Measurements from ENCODE around the gene CD300LD.
"Not testable (repeated sequence)": the region's sequence is repeated elsewhere in the genome, so short reads cannot be mapped to it uniquely, and the experiment has no call there.

CD300LD gene

DNA sequence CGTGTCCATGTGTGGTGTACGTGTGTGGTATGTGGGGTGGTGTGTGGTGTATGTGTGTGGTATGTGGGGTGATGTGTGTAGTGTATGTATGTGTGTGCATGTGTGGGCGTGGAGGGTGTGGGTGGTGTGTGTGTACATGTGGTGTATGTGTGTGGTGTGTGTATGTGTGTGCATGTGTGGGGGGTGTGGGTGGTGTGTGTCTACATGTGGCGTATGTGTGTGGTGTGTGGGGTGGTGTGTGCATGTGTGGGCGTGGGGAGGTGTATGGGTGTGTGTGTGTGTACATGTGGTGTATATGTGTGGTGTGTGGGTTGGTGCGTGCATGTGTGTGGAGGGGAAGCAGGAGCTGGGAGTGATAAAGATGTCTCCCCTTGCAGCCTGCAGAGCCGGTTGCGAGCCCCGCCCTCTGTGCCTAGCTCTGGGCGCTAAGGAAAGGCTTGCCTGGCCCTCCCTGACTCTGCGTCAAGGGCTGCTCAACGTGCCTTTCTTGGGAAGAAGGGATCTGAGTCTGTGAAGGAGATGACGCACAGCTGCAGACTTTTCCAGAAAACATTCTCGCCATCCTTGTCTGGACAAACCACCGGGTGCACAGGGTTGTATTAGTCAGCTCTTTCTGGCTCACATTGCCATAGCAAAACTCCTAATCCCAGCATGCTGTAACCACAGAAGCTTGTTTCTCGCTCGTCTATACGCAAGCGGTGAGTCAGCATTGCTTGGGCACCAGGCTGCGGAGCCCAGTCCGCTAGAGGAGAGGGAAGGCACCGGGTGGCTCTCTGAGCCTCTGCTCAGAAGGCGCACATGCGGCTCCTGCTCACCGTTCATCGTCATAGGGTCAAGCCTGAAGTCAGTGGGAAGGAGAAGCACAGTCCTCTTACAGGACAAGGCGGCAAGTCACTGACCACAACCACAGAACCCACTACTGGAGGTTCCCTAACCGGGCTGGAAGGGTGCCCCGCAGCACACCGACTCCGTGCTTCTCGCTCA, 22.8 kb downstream of the CD300LD start:
- DNase-seq, result no peak

DNA sequence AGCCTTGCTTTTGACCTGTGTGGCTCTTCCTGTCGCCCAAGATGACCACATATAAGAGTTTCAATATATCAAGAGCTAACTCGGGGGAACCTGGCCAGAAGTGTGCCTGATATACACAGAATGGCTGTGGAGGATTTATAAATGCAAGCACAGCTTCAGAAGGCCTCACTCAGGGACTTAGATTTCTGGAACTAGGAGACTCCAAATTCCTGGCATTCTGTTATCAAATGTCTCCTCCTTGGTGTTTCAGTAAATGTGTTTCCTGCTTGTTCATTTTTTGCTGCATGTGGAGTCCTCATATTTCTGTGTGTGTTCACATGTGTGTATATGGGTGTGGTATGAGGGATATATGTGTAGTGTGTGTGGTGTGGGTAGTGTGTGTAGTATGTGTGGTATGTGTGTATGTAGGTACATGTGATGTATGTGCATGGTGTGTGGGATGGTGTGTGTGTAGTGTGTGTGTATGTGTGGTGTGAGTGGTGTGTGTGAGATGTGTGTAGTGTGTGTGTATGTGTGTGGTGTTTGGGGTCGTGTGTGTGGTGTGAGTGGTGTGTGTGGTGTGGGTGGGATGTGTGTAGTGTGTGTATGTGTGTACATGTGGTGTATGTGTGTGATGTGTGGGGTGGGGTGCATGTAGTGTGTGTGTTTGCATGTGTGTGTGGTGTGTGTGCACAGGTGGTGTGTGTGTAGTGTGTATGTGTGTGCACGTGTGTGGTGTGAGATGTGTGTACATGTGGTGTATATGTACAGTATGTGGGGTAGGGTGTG, 23.8 kb downstream of the CD300LD start:
- no peak for DNase-seq

DNA sequence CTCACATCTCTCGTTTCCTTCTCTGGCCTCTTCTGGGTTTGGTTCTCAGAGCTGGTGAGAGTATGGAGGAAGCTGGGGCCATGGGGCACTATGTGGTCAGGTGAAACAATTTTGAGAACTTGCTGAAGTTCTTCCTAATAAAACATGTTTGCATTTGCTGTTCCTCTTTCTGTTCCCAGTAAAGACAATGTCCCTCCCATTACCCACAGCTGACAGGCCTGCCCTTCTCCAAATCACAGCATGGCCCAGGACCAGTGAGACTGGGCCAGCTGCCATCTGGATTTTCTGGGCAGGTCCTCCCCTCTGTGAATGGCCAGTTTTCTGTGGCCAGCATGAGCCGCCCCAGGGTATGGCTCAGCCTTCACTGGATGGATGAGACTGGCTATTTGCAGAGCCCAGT, 24.7 kb downstream of the CD300LD start, which contains the start of gene CD300H:
TSS of gene CD300H (minus strand) at position 113 of the 400 bp plus-strand sequence.
- no peak for DNase-seq

DNA sequence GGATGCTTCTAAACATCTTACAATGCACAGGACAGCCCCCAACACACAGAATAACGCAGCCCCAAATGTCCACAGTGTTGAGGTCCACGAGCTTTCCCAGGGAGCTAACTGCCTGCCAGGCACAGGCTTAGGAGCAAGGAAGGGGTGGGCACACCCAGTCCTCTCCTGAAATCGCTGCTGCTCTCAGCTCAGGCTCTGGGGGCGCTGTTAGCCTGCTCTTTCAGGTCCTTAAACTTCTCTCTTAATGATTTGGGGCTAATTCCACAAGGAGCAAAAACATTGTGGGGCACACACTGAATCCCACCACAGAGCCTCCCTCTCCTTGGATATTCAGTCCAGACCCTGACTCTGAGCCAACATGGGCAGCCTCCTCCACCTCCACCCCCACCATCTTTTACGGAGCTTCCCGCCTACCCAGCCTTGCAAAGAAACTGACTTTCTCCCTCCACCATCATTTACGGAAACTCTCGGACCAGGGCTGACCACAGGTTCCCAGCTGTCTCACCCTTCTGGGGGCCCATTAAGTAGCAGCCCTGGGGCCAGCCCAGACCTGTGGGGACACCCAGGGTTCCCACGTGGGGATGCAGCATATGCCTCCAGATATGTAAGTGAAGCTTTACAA, 25.8 kb downstream of the CD300LD start:
- DNase-seq, result peak; percentile 21

DNA sequence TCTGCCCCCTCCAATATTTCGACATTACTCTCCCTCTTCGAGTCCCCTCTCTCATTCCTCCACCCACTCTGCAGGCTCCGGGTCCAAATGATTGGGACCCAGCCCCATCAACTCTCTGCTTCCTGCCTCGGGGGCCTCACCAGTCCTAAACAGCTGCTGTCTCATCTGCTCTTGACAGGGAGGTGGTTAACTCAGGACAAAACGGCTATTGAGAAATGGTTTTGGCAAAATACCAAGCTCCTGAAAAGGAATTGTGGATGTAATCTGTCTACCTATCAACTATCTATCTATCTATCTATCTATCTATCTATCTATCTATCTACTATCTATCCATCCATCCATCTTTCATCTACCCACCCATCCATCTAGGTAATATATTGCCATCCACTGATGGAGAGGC, 27.0 kb downstream of the CD300LD start:
- peak; percentile 7 for DNase-seq

GRCh38 chr17:74563358-74563757, 28.7 kb downstream of the CD300LD start:
- no peak for DNase-seq

DNA sequence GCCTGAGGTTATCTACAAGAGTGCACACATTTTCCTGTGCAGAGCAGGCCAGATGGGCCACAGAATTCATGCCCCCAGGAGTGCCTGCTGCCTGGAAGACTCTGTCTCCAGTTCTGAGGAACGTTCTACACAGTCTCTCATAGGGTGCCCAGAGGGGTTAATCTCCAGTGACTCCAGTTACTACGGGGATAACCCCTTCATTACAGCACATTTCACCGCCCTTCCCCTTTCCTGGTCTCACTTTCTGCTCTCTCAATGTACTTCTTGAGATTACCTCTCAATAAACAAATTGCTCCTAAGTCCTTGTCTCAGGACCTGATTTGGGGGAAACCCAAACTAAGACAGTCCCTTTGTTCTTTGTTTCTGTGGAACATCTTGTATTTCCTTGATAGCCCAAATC, 30.5 kb downstream of the CD300LD start:
- DNase-seq, result no peak

- DNase-seq, result no peak
Measured at GRCh38 chr17:74558882-74559519, 33.1 kb downstream of the CD300LD start.

GRCh38 chr17:74558402-74558801, 33.7 kb downstream of the CD300LD start:
- DNase-seq, result not testable (repeated sequence)

GRCh38 chr17:74555427-74555940, 36.6 kb downstream of the CD300LD start:
- DNase-seq, result no peak

DNA sequence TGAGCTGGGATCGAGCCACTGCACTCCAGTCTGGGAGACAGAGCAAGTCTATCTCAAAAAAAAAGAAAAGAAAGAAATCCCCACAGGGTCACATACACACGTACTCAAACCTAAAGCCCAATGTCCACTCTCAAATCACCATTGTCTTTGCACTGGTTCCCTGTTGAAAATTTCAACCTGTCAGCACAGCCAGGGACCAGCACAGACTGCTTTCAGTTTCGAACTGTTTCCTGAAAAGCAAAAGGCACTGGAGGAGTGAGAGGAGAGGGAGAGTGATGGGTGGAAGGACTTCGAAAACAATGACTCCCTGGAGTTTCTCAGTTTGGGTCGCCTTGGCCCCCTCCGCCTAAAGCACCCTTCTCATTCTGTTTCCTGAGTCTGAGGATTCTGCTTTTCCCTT, 37.2 kb downstream of the CD300LD start:
- DNase-seq, result no peak

GRCh38 chr17:74552037-74552436, 40.0 kb downstream of the CD300LD start:
- no peak for DNase-seq

- DNase-seq, result no peak
Measured at GRCh38 chr17:74550602-74551001, 41.5 kb downstream of the CD300LD start.

GRCh38 chr17:74549343-74549742, 42.7 kb downstream of the CD300LD start:
- no peak for DNase-seq

- no peak for DNase-seq
Measured at GRCh38 chr17:74547736-74548135, 44.3 kb downstream of the CD300LD start.

DNA sequence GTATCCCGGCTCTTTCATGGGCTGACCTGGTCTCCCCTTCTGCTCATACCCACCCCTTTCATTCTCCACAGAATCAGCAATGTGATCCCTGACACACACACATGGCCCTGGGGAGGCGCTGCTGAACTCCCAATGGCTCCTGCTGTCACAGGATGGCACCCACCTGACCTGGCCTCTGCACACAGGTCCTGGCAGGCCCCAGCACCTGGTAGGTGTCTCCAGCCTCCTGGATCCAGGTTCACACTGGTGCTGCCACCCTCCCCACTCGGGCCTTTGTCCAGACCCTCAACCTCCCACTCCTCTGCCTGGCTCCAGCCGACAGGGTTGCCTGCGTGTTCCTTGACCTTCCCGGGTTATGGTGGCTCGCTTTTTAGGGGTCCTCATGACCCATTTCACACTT, 44.8 kb downstream of the CD300LD start:
- no peak for DNase-seq

DNA sequence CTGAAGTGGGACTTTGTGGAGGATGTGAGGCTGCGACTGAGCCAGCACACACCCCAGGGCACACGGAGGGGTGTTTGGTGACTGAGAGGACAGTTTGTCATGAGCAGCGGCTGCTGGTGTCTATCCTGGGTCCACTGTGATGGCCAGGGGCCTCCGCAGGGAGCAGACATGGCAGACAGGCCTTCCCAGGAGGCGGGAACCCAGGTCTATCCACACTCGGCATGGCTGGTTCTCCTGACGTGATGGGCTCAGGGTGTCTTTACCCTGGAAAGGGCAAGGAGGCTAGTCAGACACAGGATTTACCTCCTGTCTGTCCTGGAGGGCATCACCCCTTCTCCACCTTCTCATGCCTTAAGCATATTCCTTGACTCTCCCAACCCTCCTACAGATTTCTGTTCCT, 45.5 kb downstream of the CD300LD start:
- no peak for DNase-seq

- no peak for DNase-seq
Measured at GRCh38 chr17:74545843-74546230, 46.2 kb downstream of the CD300LD start, which contains the start of gene CD300C. TSS of gene CD300C (minus strand) at chr17:74546115. CDS start at chr17:74545782, 333 bp downstream.

GRCh38 chr17:74544991-74545842, 46.9 kb downstream of the CD300LD start:
- no peak for DNase-seq

DNA sequence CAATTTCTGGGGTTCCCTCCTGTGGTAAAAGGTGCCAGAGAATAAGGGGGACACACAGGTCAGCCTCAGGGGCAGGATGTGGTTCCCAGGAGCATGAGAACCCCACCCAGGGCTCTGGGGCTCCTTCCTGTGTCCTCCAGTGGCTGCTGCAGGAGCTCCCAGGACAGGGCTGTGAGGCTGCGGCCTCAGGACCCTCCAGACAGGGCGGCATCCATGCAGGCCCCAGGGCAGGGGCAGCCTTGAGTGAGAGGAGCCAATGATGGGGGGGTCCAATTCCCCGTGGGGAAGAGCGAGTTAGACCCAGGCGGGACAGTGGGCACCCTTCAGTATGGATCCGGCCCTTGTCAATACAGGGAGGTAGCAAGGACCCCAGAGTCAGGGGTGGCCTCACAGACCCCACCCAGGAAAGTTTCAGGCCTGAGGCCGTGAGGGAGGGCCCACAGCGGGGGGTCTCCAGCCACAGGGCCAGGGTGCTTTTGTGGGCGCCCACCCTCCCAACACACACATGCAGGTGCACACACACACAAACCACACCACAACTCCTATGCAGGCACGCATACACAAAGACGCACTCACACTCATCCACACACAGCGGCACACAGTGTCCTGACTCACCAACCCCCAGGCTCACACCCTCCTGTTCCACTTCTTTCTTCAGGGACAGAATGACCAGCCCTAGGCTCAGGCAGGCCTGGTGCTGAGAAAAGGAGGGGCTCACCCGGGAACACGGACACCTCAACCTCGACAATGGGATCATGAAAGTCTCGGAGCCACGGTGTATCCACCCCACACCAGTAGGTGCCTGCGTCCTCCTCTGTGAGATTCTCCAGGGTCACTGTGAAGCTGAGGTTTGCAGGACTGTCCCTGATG, 48.0 kb downstream of the CD300LD start:
- DNase-seq, result no peak

All from NCI-H2171 treated with DMSO at 0.1 percent for 48 hours (cell line).